Tibial nerve (tissue), 4 donors: Measurements from ENCODE around the gene DMD. TPM values are rescaled to one million over a fixed set of nuclear protein-coding genes. Genes with fewer than 3 reads are reported as not detected.

Experiments used
- DNase-seq, 2 donors: peaks; one replicate each; pipeline ENCODE4 v3.0.0-alpha.2; 2019; ENCODE audit warnings: low spot score in 2 of 2
- H3K27ac ChIP-seq, 4 donors: fragments of 200-600 bp; sonication (generic) in 3 of 4; one replicate each; pipeline ENCODE4 v1.5.1; 2017 to 2019; ENCODE audit warnings: mild to moderate bottlenecking in 1 of 4
- H3K27me3 ChIP-seq, 2 donors: fragments of 200-600 bp; sonication (generic) in 1 of 2; one replicate each; pipeline versions ENCODE4 v1.5.1 to v1.6.0; 2017 to 2019
- H3K36me3 ChIP-seq, 3 donors: fragments of 200-600 bp; sonication (generic); one replicate each; pipeline ENCODE4 v1.5.1; 2018 to 2019
- H3K4me1 ChIP-seq, 4 donors: fragments of 200-600 bp; sonication (generic) in 3 of 4; one replicate each; pipeline ENCODE4 v1.5.1; 2017 to 2019
- H3K4me3 ChIP-seq, 4 donors: fragments of 200-600 bp; sonication (generic) in 3 of 4; one replicate each; pipeline ENCODE4 v1.5.1; 2017 to 2019; ENCODE audit warnings: mild to moderate bottlenecking in 1 of 4, moderate library complexity in 1 of 4
- H3K9me3 ChIP-seq, 4 donors: fragments of 200-600 bp; sonication (generic) in 3 of 4; one replicate each; pipeline ENCODE4 v1.5.1; 2017 to 2019
- EP300 ChIP-seq, 2 donors: sonication (generic); formaldehyde crosslinking; IDR thresholded peaks; one replicate each; pipeline ENCODE4 v1.6.1; 2017; ENCODE audit warnings: antibody characterized with exemption in 2 of 2, mild to moderate bottlenecking in 1 of 2
- POLR2A ChIP-seq, 2 donors: fragments of 450-650 bp; IDR thresholded peaks; one replicate each; pipeline ENCODE4 v1.6.1; 2017; ENCODE audit warnings: antibody characterized with exemption in 2 of 2, mild to moderate bottlenecking in 2 of 2, moderate library complexity in 2 of 2
- WGBS, 2 donors: methylation state at CpG; one replicate each; pipeline ENCODE4 v1.1.5; 2018; 5-methylcytosine and 5-hydroxymethylcytosine counted together
- total RNA-seq, 4 donors: library from RNA; depleted of rRNA; stranded (reverse); fragments of >200 nt; gene quantifications; one replicate each; pipeline ENCODE4 v1.1.0, GENCODE V29; 2016
- TF ChIP-seq, protein P1 (sequence below), 5 experiments: fragments of 200-600 bp in 3 of 5; fragments of 450-650 bp in 2 of 5; sonication (generic) in 3 of 5; IDR thresholded peaks; one replicate each; pipeline ENCODE4 v1.5.1; 2016 to 2019; ENCODE audit warnings: antibody characterized with exemption in 5 of 5, mild to moderate bottlenecking in 3 of 5, moderate library complexity in 2 of 5

The DMD gene
- total RNA-seq, 4 donors from 2014 or later = 156 to 345 (median 245) TPM

DNA sequence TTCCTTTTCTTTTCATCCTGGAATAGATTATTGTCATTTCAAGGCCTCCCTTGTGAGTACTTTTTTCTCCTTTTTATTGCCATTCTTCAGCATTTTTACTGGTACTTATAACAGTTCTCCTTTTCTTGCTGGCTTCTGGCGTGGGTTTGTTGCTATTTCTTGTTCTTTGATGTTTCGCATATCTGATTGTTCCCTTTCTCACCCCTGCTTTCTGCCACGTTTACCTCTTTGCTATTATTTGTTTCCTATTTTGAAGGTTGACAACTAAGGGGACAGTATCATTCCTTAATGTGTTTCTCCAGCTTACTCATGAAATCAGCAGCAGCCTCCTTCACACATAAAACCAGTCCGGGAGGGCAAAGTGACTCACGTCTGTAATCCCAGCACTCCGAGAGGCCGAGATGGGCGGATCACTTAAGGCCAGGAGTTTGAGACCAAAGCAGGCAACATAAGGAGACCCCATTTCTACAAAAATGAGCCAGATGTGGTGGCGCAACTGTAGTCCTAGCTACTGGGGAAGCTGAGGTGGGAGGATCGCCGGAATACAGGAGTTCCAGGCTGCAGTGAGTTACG is 72.6 kb downstream of the DMD start:
- 55 to 56% methylated on average over 10 to 12 of the region's 12 CpGs for WGBS, 2 donors
- Histone ChIP-seq H3K9me3 (no peaks in the 10 kb centered on the region), H3K27me3 (peaks cover 0 to 5% of the 10 kb centered on the region in 2 donors), H3K36me3 (no peaks in the 10 kb centered on the region), H3K4me1 (no peaks in the 10 kb centered on the region), H3K4me3 (no peak overlapping the region), H3K27ac (no peak overlapping the region)
- TF ChIP-seq, protein P1, sequence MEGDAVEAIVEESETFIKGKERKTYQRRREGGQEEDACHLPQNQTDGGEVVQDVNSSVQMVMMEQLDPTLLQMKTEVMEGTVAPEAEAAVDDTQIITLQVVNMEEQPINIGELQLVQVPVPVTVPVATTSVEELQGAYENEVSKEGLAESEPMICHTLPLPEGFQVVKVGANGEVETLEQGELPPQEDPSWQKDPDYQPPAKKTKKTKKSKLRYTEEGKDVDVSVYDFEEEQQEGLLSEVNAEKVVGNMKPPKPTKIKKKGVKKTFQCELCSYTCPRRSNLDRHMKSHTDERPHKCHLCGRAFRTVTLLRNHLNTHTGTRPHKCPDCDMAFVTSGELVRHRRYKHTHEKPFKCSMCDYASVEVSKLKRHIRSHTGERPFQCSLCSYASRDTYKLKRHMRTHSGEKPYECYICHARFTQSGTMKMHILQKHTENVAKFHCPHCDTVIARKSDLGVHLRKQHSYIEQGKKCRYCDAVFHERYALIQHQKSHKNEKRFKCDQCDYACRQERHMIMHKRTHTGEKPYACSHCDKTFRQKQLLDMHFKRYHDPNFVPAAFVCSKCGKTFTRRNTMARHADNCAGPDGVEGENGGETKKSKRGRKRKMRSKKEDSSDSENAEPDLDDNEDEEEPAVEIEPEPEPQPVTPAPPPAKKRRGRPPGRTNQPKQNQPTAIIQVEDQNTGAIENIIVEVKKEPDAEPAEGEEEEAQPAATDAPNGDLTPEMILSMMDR (IDR thresholded peaks at IDR 0.05) = no peak
- no peak for TF ChIP-seq EP300 (IDR thresholded peaks at IDR 0.05)
- TF ChIP-seq POLR2A (IDR thresholded peaks at IDR 0.05) = no peak
- no peak for DNase-seq

DNA sequence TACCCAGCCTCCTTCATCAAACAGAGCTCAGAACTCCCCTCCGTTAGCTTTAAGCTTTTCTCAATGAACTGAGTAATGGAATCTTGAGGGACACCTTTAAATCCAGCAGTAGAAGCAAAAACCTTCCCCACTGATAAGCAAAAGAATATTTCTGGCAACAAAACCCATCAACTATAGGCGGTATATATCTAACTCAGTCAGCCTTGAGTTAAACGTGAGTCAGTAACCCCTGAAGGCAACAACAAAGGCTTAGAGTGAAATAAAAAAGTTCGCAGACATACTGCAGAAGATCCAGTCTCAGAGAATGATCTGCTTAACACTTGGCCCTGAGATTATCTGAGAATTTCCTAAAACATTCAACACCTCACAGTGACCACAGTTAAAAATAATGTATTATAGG is 77.2 kb downstream of the DMD start:
- Histone ChIP-seq H3K27me3 (no peaks in the 10 kb centered on the region), H3K4me3 (no peak overlapping the region), H3K27ac (no peak overlapping the region), H3K4me1 (no peaks in the 10 kb centered on the region), H3K36me3 (no peaks in the 10 kb centered on the region), H3K9me3 (no peaks in the 10 kb centered on the region)
- 51 to 61% methylated on average over 4 of the region's 4 CpGs for WGBS, 2 donors
- TF ChIP-seq EP300 (IDR thresholded peaks at IDR 0.05) (no peak), POLR2A (IDR thresholded peaks at IDR 0.05) (no peak)
- TF ChIP-seq, protein P1 (IDR thresholded peaks at IDR 0.05) = no peak
- DNase-seq = no peak

DNA sequence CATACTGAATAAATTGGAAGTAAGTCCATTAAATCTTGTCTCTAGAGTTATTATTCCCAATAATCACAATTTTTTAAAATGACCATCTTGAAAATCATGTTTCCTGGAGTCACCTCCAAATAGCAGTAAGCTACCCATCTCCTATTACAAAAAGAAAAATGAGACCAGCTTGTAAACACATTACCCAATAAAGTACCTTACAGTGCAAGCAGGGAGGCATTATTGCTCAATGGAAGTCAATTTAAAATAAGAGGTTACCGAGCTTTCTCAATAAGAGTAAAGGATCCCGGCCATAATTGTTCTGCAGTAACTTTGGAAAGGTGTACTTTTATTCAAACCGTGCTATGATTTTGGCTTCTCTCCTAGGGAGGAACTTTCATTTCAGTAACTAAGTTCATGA is 78.0 kb downstream of the DMD start:
- H3K27me3 ChIP-seq = peaks cover 0 to under 1% of the 10 kb centered on the region in 2 donors
- no peaks in the 10 kb centered on the region for H3K36me3 ChIP-seq
- TF ChIP-seq, protein P1 (IDR thresholded peaks at IDR 0.05) = no peak
- TF ChIP-seq POLR2A (IDR thresholded peaks at IDR 0.05) (no peak), EP300 (IDR thresholded peaks at IDR 0.05) (no peak)
- H3K4me3 ChIP-seq = no peak overlapping the region
- no peaks in the 10 kb centered on the region for H3K9me3 ChIP-seq
- H3K4me1 ChIP-seq = no peaks in the 10 kb centered on the region
- WGBS, 2 donors = 61 to 62% methylated on average over 3 of the region's 3 CpGs
- no peak overlapping the region for H3K27ac ChIP-seq
- no peak for DNase-seq

GRCh38 chrX:33132569-33132968 is 78.8 kb downstream of the DMD start:
- TF ChIP-seq EP300 (IDR thresholded peaks at IDR 0.05) = no peak
- TF ChIP-seq, protein P1 (IDR thresholded peaks at IDR 0.05) = no peak
- TF ChIP-seq POLR2A (IDR thresholded peaks at IDR 0.05) = no peak
- no peak for DNase-seq
- H3K9me3 ChIP-seq = no peaks in the 10 kb centered on the region
- 58 to 79% methylated on average over 3 of the region's 3 CpGs for WGBS, 2 donors
- H3K4me3 ChIP-seq = no peak overlapping the region
- H3K27me3 ChIP-seq = peaks cover 0 to 3% of the 10 kb centered on the region in 2 donors
- no peak overlapping the region for H3K27ac ChIP-seq
- no peaks in the 10 kb centered on the region for H3K4me1 ChIP-seq
- no peaks in the 10 kb centered on the region for H3K36me3 ChIP-seq

- Histone ChIP-seq H3K27me3 (peaks cover 0 to 3% of the 10 kb centered on the region in 2 donors), H3K36me3 (no peaks in the 10 kb centered on the region), H3K9me3 (no peaks in the 10 kb centered on the region), H3K4me3 (no peak overlapping the region), H3K4me1 (no peaks in the 10 kb centered on the region), H3K27ac (no peak overlapping the region)
- 72 to 96% methylated on average over 7 of the region's 7 CpGs for WGBS, 2 donors
- no peak for DNase-seq
- TF ChIP-seq, protein P1 (IDR thresholded peaks at IDR 0.05) = no peak
- TF ChIP-seq POLR2A (IDR thresholded peaks at IDR 0.05) = no peak
- TF ChIP-seq EP300 (IDR thresholded peaks at IDR 0.05) = no peak
These were observed 81.7 kb downstream of the DMD start for GRCh38 chrX:33129607-33130006.
